Activated naive CD8-positive, alpha-beta T cell treated with anti-CD3 and anti-CD28 coated beads, Interleukin-2, amount 10 ng/mL, durations not matched to agents 7 days and 5 days (primary cell): Measurements from ENCODE around the gene QRFPR. TPM values are rescaled to one million over a fixed set of nuclear protein-coding genes. Genes with fewer than 3 reads are reported as not detected.

Experiments
- total RNA-seq, 2 experiments: library from RNA; stranded (reverse); gene quantifications; one replicate each; pipeline ENCODE4 v1.2.3, GENCODE V29; 2021

QRFPR gene
- total RNA-seq, 2 experiments from 2014 or later = not detected

Other genes starting within 250 kb of the QRFPR start
- 1 to 10 TPM; 3.0 to 3.8 TPM for gene TNIP3, start 216.7 kb downstream of the QRFPR start, total RNA-seq